Endometrial microvascular endothelial cells (primary cell): Measurements from ENCODE around the gene EFCAB13. TPM values are rescaled to one million over a fixed set of nuclear protein-coding genes. Genes with fewer than 3 reads are reported as not detected.
"Not testable (repeated sequence)": the region's sequence is repeated elsewhere in the genome, so short reads cannot be mapped to it uniquely, and the experiment has no call there.

Experiments used
- in situ Hi-C: cut with HindIII; loops from 2 replicates; pipeline ENCODE4 v1.10.0; 2017; ENCODE audit warnings: low sequenced_read_pairs, low pct_unique_long_range_greater_than_20kb; ENCODE audit errors: inconsistent ontology term
- total RNA-seq: library from RNA; depleted of rRNA; stranded (reverse); fragments of >200 nt; gene quantifications from one replicate; pipeline ENCODE4 v1.2.3, GENCODE V29; 2015; ENCODE audit errors: inconsistent ontology term

The EFCAB13 gene
- total RNA-seq, 1 donor from 2014 or later: 0.56 TPM

GRCh38 chr17:47318197-47318918 lies 5.4 kb upstream of the EFCAB13 start:
- in situ Hi-C loops: no loop called here

GRCh38 chr17:47320879-47321502 lies 2.8 kb upstream of the EFCAB13 start:
- in situ Hi-C loops: no loop called here

DNA sequence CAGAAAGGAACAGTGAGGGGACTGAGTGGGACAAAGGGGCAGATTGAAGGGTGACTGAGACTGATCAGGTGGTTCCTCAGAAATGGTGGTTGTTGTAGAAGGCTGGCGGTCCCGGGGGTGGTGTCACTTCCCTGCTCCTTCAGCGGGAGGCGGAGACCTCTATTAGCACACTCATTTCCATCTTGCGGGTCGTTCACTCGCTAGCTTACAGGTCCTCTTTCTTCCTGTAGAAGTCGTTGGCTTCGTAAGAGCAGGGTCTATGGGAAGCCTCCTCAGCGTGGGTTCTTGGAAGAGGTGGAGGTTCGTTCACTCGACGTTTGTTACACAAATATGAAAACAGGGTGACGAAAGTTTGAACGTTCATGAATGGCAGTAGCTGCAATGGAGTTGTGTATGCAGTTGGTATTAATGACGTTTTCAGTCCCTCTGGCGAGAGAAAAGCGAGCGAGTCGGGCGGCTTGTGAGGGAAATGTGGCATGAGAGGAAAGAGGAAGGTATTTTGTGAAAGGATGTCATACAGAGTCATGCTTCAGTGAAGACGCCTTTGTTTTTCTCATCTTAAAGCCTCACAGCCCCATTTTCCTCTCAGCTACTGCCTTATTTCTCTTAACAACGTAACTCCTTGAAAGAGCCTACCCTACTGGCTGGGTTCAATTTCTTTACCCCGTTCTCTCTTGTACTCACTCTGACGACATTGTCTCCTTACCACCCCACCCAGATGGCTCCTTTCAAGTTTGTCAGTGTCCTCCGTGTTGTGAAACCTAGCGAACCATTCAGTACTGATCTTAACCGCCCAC lies 667 bp downstream of the EFCAB13 start:
- in situ Hi-C loops: no loop called here

DNA sequence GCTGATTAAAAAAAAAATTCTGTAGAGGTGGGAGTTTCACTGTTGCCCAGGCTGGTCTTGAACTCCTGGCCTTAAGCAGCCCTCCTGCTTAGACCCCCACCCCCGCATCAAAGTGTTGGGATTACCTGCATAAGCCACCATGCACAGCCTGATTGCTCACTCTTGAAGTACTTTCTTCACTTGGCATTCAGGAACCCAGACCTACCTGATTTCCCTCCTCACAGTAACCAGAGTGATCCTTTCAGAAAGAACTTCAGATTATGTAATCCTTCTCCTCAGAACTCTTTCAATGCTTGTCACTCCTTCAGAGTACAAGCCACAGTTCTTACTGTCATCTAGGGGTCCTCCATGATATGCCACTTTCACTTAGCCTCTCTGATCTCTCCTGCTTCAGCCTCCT lies 1.4 kb downstream of the EFCAB13 start:
- in situ Hi-C loops: no loop called here

GRCh38 chr17:47330548-47330947 lies 6.8 kb downstream of the EFCAB13 start:
- in situ Hi-C loops: no loop called here

DNA sequence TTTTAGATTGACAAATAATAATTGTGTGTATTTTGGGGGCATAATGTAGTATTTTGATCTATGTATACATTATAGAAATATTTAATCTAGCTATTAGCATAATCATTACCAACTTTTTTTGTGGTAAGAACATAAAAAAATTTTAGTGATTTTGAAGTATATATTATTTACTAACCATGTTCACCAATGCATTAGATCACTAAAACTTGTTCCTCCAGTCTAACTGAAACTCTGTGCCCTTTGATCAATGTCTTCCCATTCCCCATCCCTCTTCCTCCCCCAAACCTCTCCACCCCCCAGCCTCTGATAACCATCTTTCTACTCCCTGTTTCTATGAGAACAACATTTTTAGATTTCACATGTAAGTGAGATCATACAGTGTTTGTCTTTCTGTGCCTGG lies 8.5 kb downstream of the EFCAB13 start:
- in situ Hi-C loops: no loop called here

- in situ Hi-C loops: no loop called here
These were observed 11.6 kb downstream of the EFCAB13 start for GRCh38 chr17:47335101-47335936.

- in situ Hi-C loops: no loop called here
These were observed 14.3 kb downstream of the EFCAB13 start for GRCh38 chr17:47338026-47338425.

GRCh38 chr17:47352848-47353247 lies 29.1 kb downstream of the EFCAB13 start:
- in situ Hi-C loops: no loop called here

GRCh38 chr17:47358652-47359051 lies 34.9 kb downstream of the EFCAB13 start:
- in situ Hi-C loops: no loop called here

- in situ Hi-C loops: no loop called here
These were observed 39.4 kb downstream of the EFCAB13 start for GRCh38 chr17:47363171-47363570.

GRCh38 chr17:47367257-47367656 lies 43.5 kb downstream of the EFCAB13 start:
- in situ Hi-C loops: no loop called here

GRCh38 chr17:47368262-47368661 lies 44.5 kb downstream of the EFCAB13 start:
- in situ Hi-C loops: no loop called here

DNA sequence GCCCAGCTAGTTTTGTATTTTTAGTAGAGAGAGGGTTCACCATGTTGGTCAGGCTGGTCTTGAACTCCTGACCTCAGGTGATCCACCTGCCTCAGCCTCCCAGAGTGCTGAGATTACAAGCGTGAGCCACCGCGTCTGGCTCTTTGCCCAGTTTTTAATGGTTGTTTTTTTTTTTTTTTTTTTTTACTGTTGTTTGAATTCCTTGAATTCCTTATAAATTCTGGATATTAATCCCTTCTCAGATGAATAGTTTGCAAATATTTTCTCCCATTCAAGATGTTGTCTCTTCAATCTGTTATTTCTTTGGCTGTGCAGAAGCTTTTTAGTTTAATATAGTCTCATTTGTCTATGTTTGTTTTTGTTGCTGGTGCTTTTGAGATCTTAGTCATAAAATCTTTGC lies 47.1 kb downstream of the EFCAB13 start:
- in situ Hi-C loops: not testable (repeated sequence)

DNA sequence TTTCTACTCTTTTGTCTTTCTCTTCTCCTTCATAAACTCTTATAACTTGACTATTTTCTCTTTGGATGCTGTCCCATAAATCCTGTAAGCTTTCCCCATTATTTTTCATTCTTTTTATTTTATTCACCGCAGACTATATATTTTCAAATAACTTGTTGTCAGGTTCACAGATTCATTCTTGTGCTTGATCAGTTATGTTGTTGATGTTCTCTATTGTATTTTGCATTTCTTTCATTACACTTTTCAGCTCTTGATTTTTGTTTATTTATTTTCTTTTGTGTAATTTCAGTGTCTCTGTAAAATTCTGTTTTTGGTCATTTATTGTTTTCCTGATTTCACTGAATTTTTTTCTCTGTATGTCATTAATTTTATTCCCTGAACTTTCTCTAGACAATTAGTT lies 49.2 kb downstream of the EFCAB13 start:
- in situ Hi-C loops: no loop called here

DNA sequence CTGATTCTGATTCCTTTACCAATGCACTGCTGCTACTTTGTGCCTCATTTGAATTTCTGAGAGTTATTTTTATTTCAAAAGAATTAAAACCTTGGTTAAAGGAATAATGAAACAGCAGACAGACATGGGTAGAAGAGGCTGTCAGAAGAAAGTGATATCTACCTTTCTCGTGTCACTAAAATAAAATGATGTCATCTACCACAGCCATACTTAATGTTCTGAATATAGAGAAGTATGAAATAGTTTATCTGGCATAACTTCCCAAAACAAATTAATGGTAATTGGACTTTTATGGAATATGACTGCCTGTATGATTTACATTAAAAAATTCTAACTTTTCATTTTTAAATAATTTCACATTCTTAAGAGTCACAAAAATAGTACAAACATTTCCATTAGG lies 52.5 kb downstream of the EFCAB13 start:
- in situ Hi-C loops: no loop called here

- in situ Hi-C loops: no loop called here
These were observed 65.1 kb downstream of the EFCAB13 start for GRCh38 chr17:47388825-47389224.

DNA sequence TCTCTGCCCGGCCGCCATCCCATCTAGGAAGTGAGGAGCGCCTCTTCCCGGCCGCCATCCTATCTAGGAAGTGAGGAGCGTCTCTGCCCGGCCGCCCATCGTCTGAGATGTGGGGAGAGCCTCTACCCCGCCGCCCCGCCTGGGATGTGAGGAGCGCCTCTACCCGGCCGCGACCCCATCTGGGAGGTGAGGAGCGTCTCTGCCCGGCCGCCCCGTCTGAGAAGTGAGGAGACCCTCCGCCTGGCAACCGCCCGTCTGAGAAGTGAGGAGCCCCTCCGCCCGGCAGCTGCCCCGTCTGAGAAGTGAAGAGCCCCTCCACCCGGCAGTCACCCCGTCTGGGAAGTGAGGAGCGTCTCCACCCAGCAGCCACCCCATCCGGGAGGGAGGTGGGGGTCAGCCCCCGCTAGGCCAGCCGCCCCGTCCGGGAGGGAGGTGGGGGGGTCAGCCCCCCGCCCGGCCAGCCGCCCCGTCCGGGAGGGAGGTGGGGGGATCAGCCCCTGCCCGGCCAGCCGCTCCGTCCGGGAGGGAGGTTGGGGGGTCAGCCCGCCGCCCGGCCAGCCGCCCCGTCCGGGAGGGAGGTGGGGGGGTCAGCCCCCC lies 73.9 kb downstream of the EFCAB13 start:
- in situ Hi-C loops: not testable (repeated sequence)

DNA sequence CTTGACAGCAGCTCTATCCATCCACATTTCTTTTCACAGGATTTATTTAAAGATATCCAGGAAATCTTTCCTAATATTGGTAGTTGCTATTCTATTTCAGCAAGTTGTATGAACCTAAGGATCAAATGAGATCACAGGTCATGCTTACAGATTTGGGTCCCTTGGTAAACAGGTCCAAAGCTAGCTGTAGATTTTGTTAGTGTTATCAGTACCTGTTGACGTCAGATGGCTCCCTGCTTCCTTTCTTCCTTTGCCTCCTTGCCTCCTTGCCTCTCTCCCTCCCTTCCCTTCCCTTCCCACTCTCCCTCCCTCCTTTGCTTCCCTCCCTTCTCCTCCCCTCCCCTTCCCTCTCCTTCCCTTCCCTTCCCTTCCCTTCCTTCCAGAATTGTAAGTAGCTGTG lies 76.6 kb downstream of the EFCAB13 start:
- in situ Hi-C loops: no loop called here
